Measurements from ENCODE around the gene PRPF38B. TPM values are rescaled to one million over a fixed set of nuclear protein-coding genes. Genes with fewer than 3 reads are reported as not detected.

PRPF38B gene
- total RNA-seq, 4 donors from 2014 or later = 25.0 to 41.0 (median 29.8) TPM

DNA sequence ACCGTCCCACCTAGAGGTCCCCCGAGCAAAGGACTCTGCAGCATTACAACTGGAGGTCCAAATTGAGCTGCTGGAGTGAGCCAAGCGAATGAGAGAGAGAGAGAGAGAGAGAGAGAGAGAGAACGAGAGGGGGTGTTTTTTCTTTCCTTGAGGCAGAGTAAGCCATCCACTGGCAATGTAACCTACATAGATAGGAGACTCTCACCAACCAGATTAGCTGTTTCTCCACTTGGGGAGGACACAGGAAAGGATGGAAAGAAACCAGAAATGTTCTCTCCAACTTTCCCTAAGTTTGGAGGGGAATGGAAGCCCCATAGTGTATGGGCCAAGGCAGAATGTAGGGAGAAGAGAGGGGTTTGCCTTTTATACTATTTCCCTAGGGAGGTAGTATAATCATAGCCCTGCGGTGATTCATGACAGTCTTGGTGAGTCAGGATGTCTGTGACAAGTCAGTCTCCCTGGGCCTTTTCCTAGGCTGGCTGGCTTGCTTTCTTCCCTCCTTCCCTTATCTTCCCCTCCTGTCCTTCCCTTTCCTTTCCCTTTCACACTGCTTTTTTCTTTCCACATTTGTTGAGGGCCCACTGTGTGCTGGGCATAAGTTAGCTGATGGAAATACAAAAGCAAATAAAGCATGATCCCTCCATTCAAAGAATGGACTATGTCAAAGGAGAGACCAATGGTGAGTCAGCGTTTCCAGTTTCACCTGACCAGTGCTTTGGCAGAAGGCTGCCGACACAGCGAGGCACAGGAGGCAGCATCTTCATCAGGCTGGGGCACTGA, 27.7 kb downstream of the PRPF38B start:
- 71 to 81% methylated on average over 8 of the region's 8 CpGs for WGBS, 2 donors
- DNase-seq = no peak
- H3K9me3 ChIP-seq = no peaks in the 10 kb centered on the region
- no peak overlapping the region for H3K27ac ChIP-seq
- intact Hi-C loops (cut with DNase I) = no loop called here
- TF ChIP-seq, protein P1, sequence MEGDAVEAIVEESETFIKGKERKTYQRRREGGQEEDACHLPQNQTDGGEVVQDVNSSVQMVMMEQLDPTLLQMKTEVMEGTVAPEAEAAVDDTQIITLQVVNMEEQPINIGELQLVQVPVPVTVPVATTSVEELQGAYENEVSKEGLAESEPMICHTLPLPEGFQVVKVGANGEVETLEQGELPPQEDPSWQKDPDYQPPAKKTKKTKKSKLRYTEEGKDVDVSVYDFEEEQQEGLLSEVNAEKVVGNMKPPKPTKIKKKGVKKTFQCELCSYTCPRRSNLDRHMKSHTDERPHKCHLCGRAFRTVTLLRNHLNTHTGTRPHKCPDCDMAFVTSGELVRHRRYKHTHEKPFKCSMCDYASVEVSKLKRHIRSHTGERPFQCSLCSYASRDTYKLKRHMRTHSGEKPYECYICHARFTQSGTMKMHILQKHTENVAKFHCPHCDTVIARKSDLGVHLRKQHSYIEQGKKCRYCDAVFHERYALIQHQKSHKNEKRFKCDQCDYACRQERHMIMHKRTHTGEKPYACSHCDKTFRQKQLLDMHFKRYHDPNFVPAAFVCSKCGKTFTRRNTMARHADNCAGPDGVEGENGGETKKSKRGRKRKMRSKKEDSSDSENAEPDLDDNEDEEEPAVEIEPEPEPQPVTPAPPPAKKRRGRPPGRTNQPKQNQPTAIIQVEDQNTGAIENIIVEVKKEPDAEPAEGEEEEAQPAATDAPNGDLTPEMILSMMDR (IDR thresholded peaks at IDR 0.05) = no peak
- no peak for TF ChIP-seq POLR2A (IDR thresholded peaks at IDR 0.05)
- no peaks in the 10 kb centered on the region for H3K27me3 ChIP-seq
- H3K4me1 ChIP-seq = no peaks in the 10 kb centered on the region
- H3K4me3 ChIP-seq (replicated peaks in 1 of 3) = no peak overlapping the region
- H3K36me3 ChIP-seq = no peaks in the 10 kb centered on the region

DNA sequence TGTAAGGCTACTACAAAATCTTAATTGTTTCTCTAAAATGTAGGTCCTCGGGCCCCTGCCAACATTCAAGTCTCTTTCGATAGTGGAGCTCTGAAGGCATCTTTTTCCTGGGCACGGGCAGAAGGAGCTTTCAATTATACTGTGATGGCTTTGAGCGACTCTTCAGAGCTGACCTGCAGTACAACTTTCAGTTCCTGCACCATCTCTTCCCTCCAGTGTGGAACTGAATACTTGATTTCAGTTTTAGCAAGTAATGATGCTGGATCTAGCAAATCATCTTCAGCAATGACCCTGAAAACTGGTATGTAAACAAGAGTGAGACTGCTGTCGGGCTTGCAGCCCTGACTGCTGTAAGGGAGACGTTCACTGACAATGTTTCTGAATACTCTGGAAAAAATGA, 30.2 kb downstream of the PRPF38B start:
- no peaks in the 10 kb centered on the region for H3K9me3 ChIP-seq
- H3K4me3 ChIP-seq (replicated peaks in 1 of 3) = no peak overlapping the region
- no peaks in the 10 kb centered on the region for H3K36me3 ChIP-seq
- no peaks in the 10 kb centered on the region for H3K4me1 ChIP-seq
- intact Hi-C loops (cut with DNase I) = no loop called here
- DNase-seq = no peak
- no peak overlapping the region for H3K27ac ChIP-seq
- WGBS, 2 donors = 67 to 83% methylated on average over 5 to 6 of the region's 6 CpGs
- no peaks in the 10 kb centered on the region for H3K27me3 ChIP-seq
- TF ChIP-seq, protein P1 (IDR thresholded peaks at IDR 0.05) = no peak
- TF ChIP-seq POLR2A (IDR thresholded peaks at IDR 0.05) = no peak

DNA sequence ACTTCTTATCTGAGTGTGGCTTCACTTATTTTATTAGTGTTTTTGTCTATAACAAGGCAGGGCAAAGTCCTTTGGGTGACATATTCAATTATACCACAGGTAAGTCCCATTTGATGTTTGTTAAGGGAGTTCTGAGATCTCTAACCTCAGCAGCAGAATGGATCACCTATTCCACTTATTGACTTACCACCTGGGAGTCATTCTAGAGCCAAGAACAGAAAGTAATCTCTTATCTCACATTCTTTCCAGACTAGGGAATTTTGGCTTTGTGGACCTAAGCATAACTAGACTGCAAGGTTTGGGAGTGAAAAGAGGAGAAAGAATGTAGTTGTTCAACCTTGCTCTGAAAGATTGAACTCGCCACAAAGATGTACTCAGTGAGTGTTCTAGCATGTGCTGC, 33.8 kb downstream of the PRPF38B start:
- no peaks in the 10 kb centered on the region for H3K36me3 ChIP-seq
- DNase-seq = no peak
- TF ChIP-seq, protein P1 (IDR thresholded peaks at IDR 0.05) = no peak
- TF ChIP-seq POLR2A (IDR thresholded peaks at IDR 0.05) = no peak
- WGBS, 2 donors = 78 to 90% methylated on average over 1 of the region's 1 CpG
- H3K27ac ChIP-seq = no peak overlapping the region
- H3K9me3 ChIP-seq = no peaks in the 10 kb centered on the region
- no peaks in the 10 kb centered on the region for H3K4me1 ChIP-seq
- H3K4me3 ChIP-seq (replicated peaks in 1 of 3) = no peak overlapping the region
- H3K27me3 ChIP-seq = no peaks in the 10 kb centered on the region
- intact Hi-C loops (cut with DNase I) = no loop called here

DNA sequence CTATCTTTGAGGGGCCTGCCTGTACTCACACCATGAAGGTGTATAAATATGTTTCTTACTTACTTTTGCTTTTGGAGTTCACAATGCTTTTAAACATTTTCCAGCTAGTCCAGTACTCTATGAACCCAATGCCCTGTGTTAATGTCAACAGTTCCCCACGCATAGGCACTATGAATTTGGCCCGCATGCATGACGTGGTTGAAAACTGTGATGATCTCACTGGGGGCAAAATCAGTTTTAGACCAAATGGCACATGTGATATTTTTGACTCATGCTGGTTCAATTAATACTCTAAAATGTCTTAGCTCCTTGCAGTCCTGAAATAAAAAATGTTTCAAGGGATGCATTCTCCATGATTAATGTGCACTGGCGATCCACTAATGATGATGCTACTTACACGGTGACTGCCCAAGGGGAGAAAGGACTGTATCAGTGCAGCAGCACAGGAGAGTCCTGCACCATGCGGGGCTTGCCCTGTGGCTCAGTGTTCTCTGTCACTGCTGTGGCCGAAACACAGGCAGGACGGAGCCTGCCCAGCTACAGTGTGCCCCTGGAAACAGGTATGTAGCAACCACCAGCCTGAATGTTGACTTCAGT, 36.3 kb downstream of the PRPF38B start:
- intact Hi-C loops (cut with DNase I) = no loop called here
- no peak for DNase-seq
- 85 to 87% methylated on average over 5 to 8 of the region's 8 CpGs for WGBS, 2 donors

More for the DNA sequence above, 36.3 kb downstream of the PRPF38B start:
- Histone ChIP-seq H3K27ac (no peak overlapping the region), H3K36me3 (no peaks in the 10 kb centered on the region), H3K9me3 (no peaks in the 10 kb centered on the region), H3K4me3 (replicated peaks in 1 of 3) (no peak overlapping the region), H3K27me3 (no peaks in the 10 kb centered on the region), H3K4me1 (no peaks in the 10 kb centered on the region)
- TF ChIP-seq, protein P1 (IDR thresholded peaks at IDR 0.05) = no peak
- TF ChIP-seq POLR2A (IDR thresholded peaks at IDR 0.05) = no peak

All from thyroid gland (tissue), 4 donors.